GM19467 (cell line): ENCODE measurements around the gene MT1F.
"Not testable (repeated sequence)": the region's sequence is repeated elsewhere in the genome, so short reads cannot be mapped to it uniquely, and the experiment has no call there.

ENCODE experiments used
- ATAC-seq: cut with Tn5 transposase; IDR thresholded peaks from one replicate; pipeline ENCODE4 v1.9.1; 2021; ENCODE audit warnings: mild to moderate bottlenecking, moderate library complexity; ENCODE audit not compliant: unreplicated experiment

Gene MT1F

GRCh38 chr16:56643080-56643778 lies 14.5 kb upstream of the MT1F start:
- no peak for ATAC-seq

GRCh38 chr16:56643833-56644232 lies 13.9 kb upstream of the MT1F start:
- no peak for ATAC-seq

GRCh38 chr16:56645311-56645710 lies 12.4 kb upstream of the MT1F start:
- no peak for ATAC-seq

GRCh38 chr16:56645838-56646237 lies 11.9 kb upstream of the MT1F start:
- ATAC-seq = no peak

- ATAC-seq = no peak
These were observed 9.9 kb upstream of the MT1F start for GRCh38 chr16:56647641-56648431.

- ATAC-seq = no peak
These were observed 8.5 kb upstream of the MT1F start for GRCh38 chr16:56649271-56649670.

GRCh38 chr16:56649820-56650219 lies 7.9 kb upstream of the MT1F start:
- no peak for ATAC-seq

- ATAC-seq = no peak
These were observed 6.2 kb upstream of the MT1F start, which contains the start of gene MT1B for GRCh38 chr16:56651586-56651985. TSS of gene MT1B (plus strand) at chr16:56651886. CDS start at chr16:56651954, 68 bp downstream.

GRCh38 chr16:56652600-56652999 lies 5.2 kb upstream of the MT1F start:
- ATAC-seq = no peak

- no peak for ATAC-seq
These were observed 4.5 kb upstream of the MT1F start for GRCh38 chr16:56653218-56653617.

- ATAC-seq = no peak
These were observed 642 bp downstream of the MT1F start for GRCh38 chr16:56658327-56658875.

GRCh38 chr16:56662357-56663354 lies 4.9 kb downstream of the MT1F start:
- ATAC-seq = no peak

- no peak for ATAC-seq
These were observed 6.7 kb downstream of the MT1F start for GRCh38 chr16:56664506-56664905.

GRCh38 chr16:56665286-56666261 lies 7.8 kb downstream of the MT1F start:
- not testable (repeated sequence) for ATAC-seq

- no peak for ATAC-seq
These were observed 10.1 kb downstream of the MT1F start, which contains the start of gene MT1G for GRCh38 chr16:56667581-56668571. TSS of gene MT1G (minus strand) at chr16:56668065. CDS start at chr16:56667993, 72 bp downstream.

GRCh38 chr16:56669005-56669839 lies 11.5 kb downstream of the MT1F start, which contains the start of gene MT1H:
TSS of gene MT1H (plus strand) at chr16:56669814. CDS start at chr16:56669885, 71 bp downstream.
- ATAC-seq = no peak
